ENCODE data around the gene STRA6.

- TF ChIP-seq FOXM1 (IDR thresholded peaks at IDR 0.05; ENCODE audit: borderline replicate concordance) (no peak), BHLHE40 (IDR thresholded peaks at IDR 0.05; ENCODE audit: borderline replicate concordance) (no peak), LEF1 (IDR thresholded peaks at IDR 0.05; ENCODE audit: borderline replicate concordance) (no peak), FOXK2 (IDR thresholded peaks at IDR 0.05) (no peak), ELF4 (IDR thresholded peaks at IDR 0.05) (no peak), SP1 (IDR thresholded peaks at IDR 0.05) (no peak), HDGF (IDR thresholded peaks at IDR 0.05; ENCODE audit: borderline replicate concordance) (no peak), ARNT (IDR thresholded peaks at IDR 0.05) (no peak), SUZ12 (IDR thresholded peaks at IDR 0.05) (no peak), TARDBP (IDR thresholded peaks at IDR 0.05) (no peak), ZNF384 (IDR thresholded peaks at IDR 0.05) (no peak)
Observed at GRCh38 chr15:74130849-74131627, 71.5 kb downstream of the STRA6 start.
